ENCODE results near the gene PLEKHG7. TPM values are rescaled to one million over a fixed set of nuclear protein-coding genes. Genes with fewer than 3 reads are reported as not detected.

PLEKHG7 gene
- total and polyA plus RNA-seq, 2 of the 8 experiments (the other 6 are each of a cell fraction or from before 2014, with no cell fraction given): not detected

- no peak overlapping the region for H3K56ac ChIP-seq (replicated peaks; ENCODE audit: insufficient read length, low read depth, low read length)
- no peak overlapping the region for H3K18ac ChIP-seq (ENCODE audit: extremely low read depth, low read length)
- no peak overlapping the region for H2BK5ac ChIP-seq (ENCODE audit: low read depth, low read length)
- H2AK5ac ChIP-seq (ENCODE audit: low read depth, low read length): no peak overlapping the region
- WGBS, 2 experiments (ENCODE audit: extremely low coverage in 1 of 2, insufficient coverage in 1 of 2, insufficient read length in 1 of 2, insufficient replicate concordance in 2 of 2, low coverage in 1 of 2, low lambda C conversion rate in 2 of 2, missing lambda C conversion rate in 1 of 2): 81% methylated on average over 1 of the region's 1 CpG; no CpG with 5 or more reads in 1 of the 2 experiments
- no peak overlapping the region for H2AFZ ChIP-seq (ENCODE audit: low read length)
- H3K27me3 ChIP-seq (replicated peaks in 1 of 4; ENCODE audit: control insufficient read depth in 3 of 4, extremely low read depth in 1 of 4, insufficient read depth in 3 of 4, low read length in 3 of 4): no peaks in the 10 kb centered on the region
- no peak overlapping the region for H3K23ac ChIP-seq (ENCODE audit: insufficient read length)
- FAIRE-seq: no peak
- no peak overlapping the region for H3K27ac ChIP-seq (ENCODE audit: low read depth, low read length)
- H4K91ac ChIP-seq (replicated peaks; ENCODE audit: insufficient read length, low read length): no peak overlapping the region
- H3K14ac ChIP-seq (ENCODE audit: insufficient read length): no peak overlapping the region
- no peaks in the 10 kb centered on the region for H4K20me1 ChIP-seq (replicated peaks in 1 of 2; ENCODE audit: control insufficient read depth in 1 of 2, insufficient read depth in 2 of 2, low read length in 2 of 2)
- H3K9ac ChIP-seq (replicated peaks in 1 of 4; ENCODE audit: extremely low read depth in 1 of 4, low read depth in 3 of 4, low read length in 3 of 4): no peak overlapping the region
- H3K4me1 ChIP-seq (replicated peaks in 1 of 4; ENCODE audit: control insufficient read depth in 3 of 4, insufficient read depth in 4 of 4, low read length in 3 of 4): no peaks in the 10 kb centered on the region
- no peak overlapping the region for H2BK12ac ChIP-seq (ENCODE audit: low read depth, low read length)
- H3K79me2 ChIP-seq (ENCODE audit: control insufficient read depth in 1 of 2, insufficient read depth in 2 of 2, low read length in 2 of 2): no peaks in the 10 kb centered on the region
- no peak overlapping the region for H4K5ac ChIP-seq (ENCODE audit: insufficient read length, low read depth, low read length)
- no peak overlapping the region for H3K4ac ChIP-seq (replicated peaks; ENCODE audit: insufficient read length, low read depth, low read length)
- no peaks in the 10 kb centered on the region for H3K9me3 ChIP-seq (ENCODE audit: insufficient read depth in 2 of 2, low read depth in 1 of 2, low read length in 1 of 2)
- H2BK15ac ChIP-seq (ENCODE audit: low read length): no peak overlapping the region
- CTCF ChIA-PET (ENCODE audit: partially characterized antibody): interaction anchor here (0.6 kb wide), 1 partner anchor 240 kb away, joined by 3 read pairs; no protein-coding TSS in a partner anchor
- no peak for DNase-seq (ENCODE audit: low read depth in 1 of 2, low spot score in 2 of 2)
- H3K4me2 ChIP-seq (ENCODE audit: insufficient read depth in 1 of 2, low read depth in 2 of 2, low read length in 2 of 2): no peak overlapping the region
- POLR2A ChIA-PET (ENCODE audit: partially characterized antibody): no interaction called here
- H3K36me3 ChIP-seq (ENCODE audit: control insufficient read depth in 2 of 4, insufficient read depth in 4 of 4, low read length in 3 of 4): no peaks in the 10 kb centered on the region
- H3K4me3 ChIP-seq (ENCODE audit: extremely low read depth in 1 of 4, insufficient read depth in 2 of 4, low read depth in 3 of 4, low read length in 4 of 4): no peak overlapping the region
- no peaks in the 10 kb centered on the region for H3K79me1 ChIP-seq (ENCODE audit: low read depth, low read length)
- H3K23me2 ChIP-seq (ENCODE audit: low read depth, low read length): no peaks in the 10 kb centered on the region
- H2BK20ac ChIP-seq (ENCODE audit: low read length): no peak overlapping the region
- TF ChIP-seq FOSL1 (IDR thresholded peaks at IDR 0.05; ENCODE audit: insufficient read depth, low read depth, low read length) (no peak), SUZ12 (IDR thresholded peaks at IDR 0.05; ENCODE audit: low read length) (no peak), ASH2L (IDR thresholded peaks at IDR 0.05; ENCODE audit: low read length) (no peak), TEAD4 (IDR thresholded peaks at IDR 0.05; ENCODE audit: low read depth, low read length) (no peak), GTF2F1 (IDR thresholded peaks at IDR 0.05; ENCODE audit: borderline replicate concordance, low read depth, low read length) (no peak), EP300 (IDR thresholded peaks at IDR 0.05; ENCODE audit: borderline replicate concordance in 1 of 2, low read depth in 2 of 2, low read length in 2 of 2) (no peak), JUND (IDR thresholded peaks at IDR 0.05; ENCODE audit: low read length) (no peak), SIN3A (conservative IDR thresholded peaks at IDR 0.05 in 1 of 2, IDR thresholded peaks at IDR 0.05 in 1 of 2; ENCODE audit: low read depth in 1 of 2, low read length in 2 of 2) (no peak), RBBP5 (IDR thresholded peaks at IDR 0.05; ENCODE audit: borderline replicate concordance, low read depth, low read length) (no peak), POLR2AphosphoS5 (IDR thresholded peaks at IDR 0.05; ENCODE audit: low read depth, low read length) (no peak), CEBPB (IDR thresholded peaks at IDR 0.05; ENCODE audit: low read depth, low read length) (no peak), BRCA1 (IDR thresholded peaks at IDR 0.05; ENCODE audit: low read depth, low read length) (no peak), CHD1 (IDR thresholded peaks at IDR 0.05; ENCODE audit: low read depth, low read length) (no peak)
- no peak overlapping the region for H4K8ac ChIP-seq (ENCODE audit: extremely low read depth, insufficient read depth, low read length)
- H2BK120ac ChIP-seq (replicated peaks; ENCODE audit: low read depth, low read length): no peak overlapping the region
These were observed 44.4 kb downstream of the PLEKHG7 start for GRCh38 chr12:92747151-92747550.

Measured in H1 (cell line).